C1 segment of cervical spinal cord (tissue), 14 donors: ENCODE measurements around the gene KHK.

Source experiments
- DNase-seq, 14 donors: peaks; one replicate each; lab custom pipeline; 2025; lab: John Stamatoyannopoulos, UW

Gene KHK

GRCh38 chr2:27086724-27087593 is at the start of gene KHK:
TSS of gene KHK (plus strand) at chr2:27086772. CDS start at chr2:27087260, 488 bp downstream.
- peak in 5 of 14 donors; percentile 31 to 72 (median 55) for DNase-seq

DNA sequence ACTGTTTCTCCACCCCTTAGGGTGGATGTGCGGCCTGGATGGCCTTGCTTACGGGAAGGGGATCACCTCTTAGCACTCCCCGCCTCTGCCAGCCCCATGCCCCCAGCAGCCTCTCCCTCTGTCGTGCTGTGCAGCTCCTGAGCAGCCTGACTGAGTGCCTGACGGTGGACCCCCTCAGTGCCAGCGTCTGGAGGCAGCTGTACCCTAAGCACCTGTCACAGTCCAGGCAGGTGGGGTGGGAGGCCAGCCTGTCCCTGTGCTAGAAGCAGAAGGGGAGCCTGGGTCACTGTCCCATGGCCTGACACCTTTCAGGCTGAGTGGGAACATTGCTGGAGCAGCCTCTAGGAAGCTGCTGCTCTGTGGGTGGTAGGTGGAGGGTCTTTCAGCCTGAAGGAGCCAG is 48.6 kb upstream of the KHK start:
- DNase-seq: no peak

DNA sequence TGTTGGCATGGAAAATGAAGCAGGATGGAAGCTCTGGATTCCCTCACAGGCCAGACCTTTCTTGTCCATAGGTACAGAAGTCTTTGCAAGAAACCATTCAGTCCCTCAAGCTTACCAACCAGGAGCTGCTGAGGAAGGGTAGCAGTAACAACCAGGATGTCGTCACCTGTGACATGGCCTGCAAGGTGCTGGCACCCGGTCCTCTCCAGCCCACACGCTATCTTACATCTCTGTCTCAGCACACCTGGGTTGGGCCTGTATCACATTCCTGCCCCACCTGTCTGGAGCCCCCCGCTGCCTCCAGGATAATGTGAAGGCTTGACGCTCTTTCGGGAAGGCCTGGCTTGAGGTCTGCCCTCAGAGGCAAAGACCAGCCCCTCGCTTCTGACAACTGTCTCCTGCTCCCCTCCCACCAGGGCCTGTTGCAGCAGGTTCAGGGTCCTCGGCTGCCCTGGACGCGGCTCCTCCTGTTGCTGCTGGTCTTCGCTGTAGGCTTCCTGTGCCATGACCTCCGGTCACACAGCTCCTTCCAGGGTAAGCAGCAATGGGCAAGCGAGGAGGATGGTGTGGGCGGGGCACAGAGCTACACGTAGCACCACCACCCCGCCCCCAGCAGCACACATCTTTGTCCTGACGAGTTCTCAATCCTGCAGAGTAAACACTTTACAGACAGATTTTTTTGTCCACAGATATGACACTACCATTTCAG is 47.8 kb upstream of the KHK start:
- no peak for DNase-seq

- no peak for DNase-seq
These were observed 47.1 kb upstream of the KHK start for GRCh38 chr2:27039426-27039825.

- DNase-seq: no peak
These were observed 46.7 kb upstream of the KHK start for GRCh38 chr2:27039871-27040270.

DNA sequence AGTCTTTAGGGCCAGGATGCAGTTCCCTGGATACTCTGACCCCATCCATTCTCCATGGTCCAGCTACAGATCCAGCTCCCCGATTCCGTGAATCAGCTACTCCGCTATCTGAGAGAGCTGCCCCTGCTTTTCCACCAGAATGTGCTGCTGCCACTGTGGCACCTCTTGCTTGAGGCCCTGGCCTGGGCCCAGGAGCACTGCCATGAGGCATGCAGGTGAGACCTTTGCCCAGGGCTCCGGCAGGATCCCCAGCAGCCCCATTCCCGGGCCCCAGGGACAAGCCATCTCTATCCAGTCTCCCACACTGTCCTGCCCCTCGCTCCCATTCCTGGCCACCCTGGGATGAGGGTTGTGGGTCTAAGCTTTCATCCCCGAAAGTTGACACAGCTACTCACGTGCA is 46.3 kb upstream of the KHK start:
- no peak for DNase-seq

GRCh38 chr2:27041752-27042151 is 44.8 kb upstream of the KHK start:
- DNase-seq: no peak

GRCh38 chr2:27042159-27042661 is 44.4 kb upstream of the KHK start:
- DNase-seq: no peak

DNA sequence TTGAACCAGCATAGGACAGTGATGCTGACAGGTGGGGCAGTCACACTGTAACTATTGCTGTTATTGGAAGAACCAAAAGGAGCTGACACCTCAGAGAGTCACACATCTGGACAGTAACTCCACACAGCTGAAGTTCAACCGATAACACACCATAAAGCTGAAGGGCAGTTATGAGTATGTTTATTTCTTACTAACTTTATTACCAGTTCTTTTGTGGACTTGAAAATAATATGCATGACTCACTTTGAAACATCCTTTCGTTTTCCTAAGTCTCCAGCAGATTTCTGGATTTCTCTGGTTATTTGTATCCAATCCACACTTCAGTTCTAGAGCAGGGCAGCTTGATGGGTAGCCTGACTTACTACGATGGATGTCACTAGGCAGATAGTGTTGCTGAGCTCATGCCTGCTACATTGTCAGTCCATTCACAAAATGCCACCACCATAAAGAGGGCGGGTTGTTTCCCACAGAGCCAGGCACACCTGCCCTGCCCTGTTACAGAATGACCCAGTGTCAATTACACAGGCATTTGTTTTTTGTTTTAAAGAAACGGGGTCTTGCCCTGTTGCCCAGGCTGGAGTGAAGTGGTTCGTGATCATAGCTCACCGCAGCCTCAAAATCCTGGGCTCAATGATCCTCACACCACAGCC is 43.5 kb upstream of the KHK start:
- DNase-seq: no peak

DNA sequence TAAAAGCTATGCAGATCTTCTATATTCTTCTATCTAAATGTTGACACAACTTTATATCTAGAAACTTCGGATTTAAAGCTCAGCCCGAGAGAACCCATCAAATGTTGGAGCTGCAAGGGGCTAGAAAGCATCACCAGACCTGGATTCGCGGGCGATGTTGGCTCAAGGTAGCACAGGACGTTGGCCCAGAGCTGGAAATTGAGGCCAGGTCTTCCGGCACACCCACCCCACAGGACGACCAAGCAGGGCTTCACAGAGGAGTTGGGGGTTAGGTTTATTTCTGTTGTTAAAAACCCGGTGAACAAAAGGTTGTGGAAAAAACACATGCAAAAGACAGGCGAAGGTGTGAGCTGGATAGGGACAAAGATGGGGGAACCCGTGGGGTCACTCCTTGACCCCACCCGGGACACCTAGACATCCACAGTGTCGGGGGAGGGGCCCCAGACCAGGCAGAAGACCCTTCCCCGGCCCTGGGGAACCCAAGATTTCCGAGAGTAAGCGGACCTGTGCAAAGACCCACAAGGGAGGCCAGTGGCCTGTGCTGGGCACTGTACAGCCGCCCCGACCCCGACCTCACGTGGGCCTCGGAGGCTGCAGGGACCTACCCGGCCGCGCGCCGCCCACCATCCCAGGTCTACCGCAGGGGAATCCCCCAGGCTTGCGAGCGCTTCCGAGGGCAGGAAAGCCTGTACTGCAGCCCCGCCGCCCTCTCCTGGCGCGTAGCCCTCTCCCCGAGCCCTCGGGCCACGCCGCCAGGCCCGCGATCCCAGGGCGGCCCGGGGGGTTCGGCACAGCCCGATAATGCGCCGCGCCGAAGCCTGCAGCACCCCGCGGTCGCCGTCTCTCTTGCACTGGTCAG is 36.9 kb upstream of the KHK start:
- peak in 4 of 14 donors; percentile 41 to 63 (median 48) for DNase-seq

DNA sequence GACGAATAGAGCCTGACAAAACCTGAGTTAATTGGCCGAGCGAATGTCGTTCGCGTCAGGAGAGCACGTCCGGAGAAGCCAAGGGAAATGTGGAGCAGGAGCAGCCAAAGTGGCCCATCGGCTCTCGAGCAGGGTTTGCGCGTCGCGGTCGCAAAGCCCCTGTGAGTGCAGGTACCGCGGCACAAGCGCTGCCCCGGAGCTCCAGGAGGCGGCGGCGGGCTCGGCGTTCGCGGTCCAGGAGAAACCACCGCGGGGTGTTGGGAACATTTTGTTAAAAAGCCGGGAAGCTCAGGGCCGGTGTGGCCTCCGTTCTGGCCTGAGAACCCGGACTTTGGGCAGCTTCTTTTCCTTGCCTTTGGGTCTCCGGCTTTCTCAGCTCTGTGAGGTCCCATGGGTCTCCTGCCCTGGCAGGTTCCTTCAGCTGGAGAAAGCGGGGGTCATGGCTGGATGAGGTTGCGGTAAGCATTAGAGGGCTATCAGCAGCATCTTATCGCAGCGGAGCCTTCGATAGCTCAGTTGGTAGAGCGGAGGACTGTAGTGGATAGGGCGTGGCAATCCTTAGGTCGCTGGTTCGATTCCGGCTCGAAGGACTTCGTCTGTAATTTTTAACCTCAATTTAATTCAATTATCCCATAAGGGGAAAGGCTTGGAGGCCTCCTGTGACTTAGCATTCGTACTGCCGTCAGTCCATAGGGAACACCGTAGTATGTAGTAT is 36.1 kb upstream of the KHK start:
- DNase-seq: peak; percentile 67 to 94 (median 88)

- DNase-seq: peak in 13 of 14 donors; percentile 67 to 93 (median 90)
These were observed 35.3 kb upstream of the KHK start, which contains the start of gene AGBL5 for GRCh38 chr2:27050996-27051901. TSS of gene AGBL5 (plus strand) at chr2:27051668. CDS start at chr2:27052959, 1,291 bp downstream.

- DNase-seq: peak in 4 of 14 donors; percentile 27 to 70 (median 50)
These were observed 34.5 kb upstream of the KHK start for GRCh38 chr2:27051902-27052645.

GRCh38 chr2:27053321-27053720 is 33.3 kb upstream of the KHK start:
- DNase-seq: no peak

DNA sequence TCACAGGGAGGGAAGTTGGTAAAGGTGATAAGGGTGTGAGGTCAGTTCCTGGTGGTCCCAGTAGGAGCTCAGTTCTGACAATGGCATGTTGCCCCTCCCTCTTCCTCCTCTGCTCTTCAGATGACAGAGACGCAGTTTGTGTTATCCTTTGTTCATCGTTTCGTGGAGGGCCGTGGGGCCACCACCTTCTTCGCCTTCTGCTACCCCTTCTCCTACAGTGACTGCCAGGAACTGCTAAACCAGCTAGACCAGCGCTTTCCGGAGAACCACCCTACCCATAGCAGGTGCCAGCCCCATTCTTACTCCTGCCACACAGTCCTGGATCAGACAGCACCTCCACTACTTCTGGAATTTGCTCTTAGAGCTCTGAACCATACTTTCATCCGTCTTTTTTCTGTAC is 32.8 kb upstream of the KHK start:
- no peak for DNase-seq

DNA sequence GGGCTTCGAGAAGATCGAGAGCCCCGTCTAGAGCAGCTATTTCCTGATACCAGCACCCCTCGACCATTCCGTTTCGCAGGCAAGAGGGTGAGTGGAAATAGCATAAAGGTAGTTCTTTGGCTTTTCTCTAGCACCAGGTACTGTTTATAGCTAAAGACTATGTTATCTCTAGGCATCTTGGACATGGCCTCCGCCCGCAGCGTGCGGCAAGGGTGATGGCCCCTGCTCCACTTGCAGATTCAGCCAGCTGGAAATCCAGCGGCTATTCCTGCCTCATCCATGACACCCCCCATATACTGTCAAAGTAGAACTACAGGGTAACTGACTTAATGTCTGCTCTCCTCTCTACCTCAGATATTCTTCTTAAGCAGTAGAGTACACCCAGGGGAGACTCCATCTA is 31.9 kb upstream of the KHK start:
- DNase-seq: no peak

- no peak for DNase-seq
These were observed 29.4 kb upstream of the KHK start for GRCh38 chr2:27057184-27057583.

- DNase-seq: no peak
These were observed 28.4 kb upstream of the KHK start for GRCh38 chr2:27058210-27058609.
